HepG2 (cell line): ENCODE results near the gene RPA1. TPM values are rescaled to one million over a fixed set of nuclear protein-coding genes. Genes with fewer than 3 reads are reported as not detected.

ENCODE experiments used
- CEBPG ChIP-seq: IDR thresholded peaks from 2 replicates; pipeline ENCODE4 v1.6.1; 2016
- NR2C2 ChIP-seq: sonication (generic); formaldehyde crosslinking; IDR thresholded peaks from 2 replicates; pipeline ENCODE4 v1.4.0; 2020; ENCODE audit warnings: missing genetic modification reagents, mild to moderate bottlenecking, moderate library complexity, borderline replicate concordance
- SKI ChIP-seq: fragments of 450-650 bp; IDR thresholded peaks from one replicate; pipeline ENCODE4 v1.6.1; 2018; ENCODE audit warnings: mild to moderate bottlenecking; ENCODE audit not compliant: partially characterized antibody
- ZNF496 ChIP-seq: sonication (generic); formaldehyde crosslinking; IDR thresholded peaks from 2 replicates; pipeline ENCODE4 v1.8.1; 2023; ENCODE audit warnings: mild to moderate bottlenecking, moderate library complexity, missing genetic modification reagents; ENCODE audit not compliant: insufficient replicate concordance
- ZNF7 ChIP-seq: IDR thresholded peaks from 2 replicates; pipeline ENCODE4 v1.6.1; 2016; ENCODE audit warnings: missing biosample characterization, missing genetic modification reagents
- polyA plus RNA-seq, 8 experiments: library from polyadenylated mRNA; depleted of rRNA in 3 of 8; stranded (reverse) in 7 of 8; unstranded in 1 of 8; fragments of >200 nt; fragmentation: Illumina TruSeq in 4 of 8; extraction: Trizol in 4 of 8; gene quantifications; 2 replicates each; pipeline versions ENCODE4 v1.2.1 to v1.2.3, GENCODE V29; 2011 to 2016; ENCODE audit warnings: low read depth in 4 of 8, missing spikeins in 1 of 8, mixed read lengths in 1 of 8; ENCODE audit not compliant: insufficient read depth in 1 of 8
- total RNA-seq, 5 experiments: library from RNA; depleted of rRNA; stranded (reverse); fragments of >200 nt; fragmentation: Illumina TruSeq; extraction: Trizol; gene quantifications; 2 replicates each; pipeline ENCODE4 v1.2.3, GENCODE V29; 2016; ENCODE audit warnings: low read depth in 1 of 5
- TF ChIP-seq, protein P1 (sequence below): sonication (generic); formaldehyde crosslinking; IDR thresholded peaks from 2 replicates; pipeline ENCODE4 v1.5.1; 2020; ENCODE audit warnings: missing genetic modification reagents, mild to moderate bottlenecking, borderline replicate concordance
- TF ChIP-seq, protein P2 (sequence below): sonication (generic); formaldehyde crosslinking; IDR thresholded peaks from 2 replicates; pipeline ENCODE4 v1.4.0; 2020; ENCODE audit warnings: mild to moderate bottlenecking, missing genetic modification reagents
- TF ChIP-seq, protein P3 (sequence below): sonication (generic); formaldehyde crosslinking; IDR thresholded peaks from 2 replicates; pipeline ENCODE4 v1.9.0; 2021; ENCODE audit warnings: missing genetic modification reagents, mild to moderate bottlenecking, borderline replicate concordance
- TF ChIP-seq, protein P4 (sequence below): sonication (generic); formaldehyde crosslinking; IDR thresholded peaks from 2 replicates; pipeline ENCODE4 v1.4.0; 2020; ENCODE audit warnings: missing genetic modification reagents
- TF ChIP-seq, protein P5 (sequence below): sonication (generic); formaldehyde crosslinking; IDR thresholded peaks from 2 replicates; pipeline ENCODE4 v1.5.1; 2020; ENCODE audit warnings: missing genetic modification reagents, mild to moderate bottlenecking, borderline replicate concordance
- TF ChIP-seq, protein P6 (sequence below): sonication (generic); formaldehyde crosslinking; IDR thresholded peaks from 2 replicates; pipeline ENCODE4 v1.8.0; 2022; ENCODE audit warnings: mild to moderate bottlenecking, missing genetic modification reagents, moderate library complexity

The RPA1 gene
- total and polyA plus RNA-seq, 2 of the 13 experiments (the other 11 are each of a cell fraction or from before 2014, with no cell fraction given) = 13.9 to 37.6 TPM

DNA sequence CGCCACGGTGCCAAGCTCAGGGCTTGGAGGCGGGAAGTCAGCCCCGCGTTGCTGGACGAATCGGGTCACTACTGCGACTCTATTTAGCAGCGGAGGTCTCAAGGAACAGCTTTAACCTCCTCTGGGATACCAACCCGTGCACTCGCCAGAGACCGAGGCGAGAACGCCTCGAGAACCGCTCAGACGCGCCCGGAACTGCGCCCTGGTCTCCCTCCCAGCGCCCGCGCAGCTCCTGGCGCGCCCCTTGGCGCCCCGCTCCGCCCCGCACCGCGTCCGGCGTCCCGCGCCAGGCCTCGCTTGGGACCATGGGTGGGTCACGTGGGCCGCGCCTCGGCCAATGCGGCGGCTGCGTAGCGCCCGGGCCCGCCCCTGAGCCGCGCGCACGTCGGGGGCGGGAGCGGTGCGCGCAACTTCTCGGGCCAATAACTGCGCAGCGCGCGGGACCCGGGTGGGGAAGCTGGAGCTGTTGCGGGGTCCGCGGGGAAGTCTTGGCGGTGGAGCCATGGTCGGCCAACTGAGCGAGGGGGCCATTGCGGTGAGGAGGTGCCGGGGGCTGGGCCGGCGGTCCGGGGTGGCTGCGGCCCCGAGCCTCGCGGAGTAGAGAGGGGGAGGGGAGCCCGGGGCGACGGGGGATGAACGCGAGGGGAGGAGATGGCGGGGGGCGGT, at the start of gene RPA1, which contains the start of gene SMYD4 (continued):
- TF ChIP-seq, protein P1, sequence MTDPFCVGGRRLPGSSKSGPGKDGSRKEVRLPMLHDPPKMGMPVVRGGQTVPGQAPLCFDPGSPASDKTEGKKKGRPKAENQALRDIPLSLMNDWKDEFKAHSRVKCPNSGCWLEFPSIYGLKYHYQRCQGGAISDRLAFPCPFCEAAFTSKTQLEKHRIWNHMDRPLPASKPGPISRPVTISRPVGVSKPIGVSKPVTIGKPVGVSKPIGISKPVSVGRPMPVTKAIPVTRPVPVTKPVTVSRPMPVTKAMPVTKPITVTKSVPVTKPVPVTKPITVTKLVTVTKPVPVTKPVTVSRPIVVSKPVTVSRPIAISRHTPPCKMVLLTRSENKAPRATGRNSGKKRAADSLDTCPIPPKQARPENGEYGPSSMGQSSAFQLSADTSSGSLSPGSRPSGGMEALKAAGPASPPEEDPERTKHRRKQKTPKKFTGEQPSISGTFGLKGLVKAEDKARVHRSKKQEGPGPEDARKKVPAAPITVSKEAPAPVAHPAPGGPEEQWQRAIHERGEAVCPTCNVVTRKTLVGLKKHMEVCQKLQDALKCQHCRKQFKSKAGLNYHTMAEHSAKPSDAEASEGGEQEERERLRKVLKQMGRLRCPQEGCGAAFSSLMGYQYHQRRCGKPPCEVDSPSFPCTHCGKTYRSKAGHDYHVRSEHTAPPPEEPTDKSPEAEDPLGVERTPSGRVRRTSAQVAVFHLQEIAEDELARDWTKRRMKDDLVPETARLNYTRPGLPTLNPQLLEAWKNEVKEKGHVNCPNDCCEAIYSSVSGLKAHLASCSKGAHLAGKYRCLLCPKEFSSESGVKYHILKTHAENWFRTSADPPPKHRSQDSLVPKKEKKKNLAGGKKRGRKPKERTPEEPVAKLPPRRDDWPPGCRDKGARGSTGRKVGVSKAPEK (CRISPR knock-in tag) = no peak
- TF ChIP-seq ZNF7 (CRISPR knock-in tag) (no peak), SKI (no peak), CEBPG (CRISPR knock-in tag) (no peak), ZNF496 (no peak), NR2C2 (CRISPR knock-in tag) (0 out of 2 replicates have a peak, but pooled peaks have one; percentile 12)
- TF ChIP-seq, protein P2, sequence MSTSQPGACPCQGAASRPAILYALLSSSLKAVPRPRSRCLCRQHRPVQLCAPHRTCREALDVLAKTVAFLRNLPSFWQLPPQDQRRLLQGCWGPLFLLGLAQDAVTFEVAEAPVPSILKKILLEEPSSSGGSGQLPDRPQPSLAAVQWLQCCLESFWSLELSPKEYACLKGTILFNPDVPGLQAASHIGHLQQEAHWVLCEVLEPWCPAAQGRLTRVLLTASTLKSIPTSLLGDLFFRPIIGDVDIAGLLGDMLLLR = no peak; the same call in 1 of the 2 replicates
- TF ChIP-seq, protein P3, sequence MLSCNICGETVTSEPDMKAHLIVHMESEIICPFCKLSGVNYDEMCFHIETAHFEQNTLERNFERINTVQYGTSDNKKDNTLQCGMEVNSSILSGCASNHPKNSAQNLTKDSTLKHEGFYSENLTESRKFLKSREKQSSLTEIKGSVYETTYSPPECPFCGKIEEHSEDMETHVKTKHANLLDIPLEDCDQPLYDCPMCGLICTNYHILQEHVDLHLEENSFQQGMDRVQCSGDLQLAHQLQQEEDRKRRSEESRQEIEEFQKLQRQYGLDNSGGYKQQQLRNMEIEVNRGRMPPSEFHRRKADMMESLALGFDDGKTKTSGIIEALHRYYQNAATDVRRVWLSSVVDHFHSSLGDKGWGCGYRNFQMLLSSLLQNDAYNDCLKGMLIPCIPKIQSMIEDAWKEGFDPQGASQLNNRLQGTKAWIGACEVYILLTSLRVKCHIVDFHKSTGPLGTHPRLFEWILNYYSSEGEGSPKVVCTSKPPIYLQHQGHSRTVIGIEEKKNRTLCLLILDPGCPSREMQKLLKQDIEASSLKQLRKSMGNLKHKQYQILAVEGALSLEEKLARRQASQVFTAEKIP (CRISPR knock-in tag) = no peak
- TF ChIP-seq, protein P4, sequence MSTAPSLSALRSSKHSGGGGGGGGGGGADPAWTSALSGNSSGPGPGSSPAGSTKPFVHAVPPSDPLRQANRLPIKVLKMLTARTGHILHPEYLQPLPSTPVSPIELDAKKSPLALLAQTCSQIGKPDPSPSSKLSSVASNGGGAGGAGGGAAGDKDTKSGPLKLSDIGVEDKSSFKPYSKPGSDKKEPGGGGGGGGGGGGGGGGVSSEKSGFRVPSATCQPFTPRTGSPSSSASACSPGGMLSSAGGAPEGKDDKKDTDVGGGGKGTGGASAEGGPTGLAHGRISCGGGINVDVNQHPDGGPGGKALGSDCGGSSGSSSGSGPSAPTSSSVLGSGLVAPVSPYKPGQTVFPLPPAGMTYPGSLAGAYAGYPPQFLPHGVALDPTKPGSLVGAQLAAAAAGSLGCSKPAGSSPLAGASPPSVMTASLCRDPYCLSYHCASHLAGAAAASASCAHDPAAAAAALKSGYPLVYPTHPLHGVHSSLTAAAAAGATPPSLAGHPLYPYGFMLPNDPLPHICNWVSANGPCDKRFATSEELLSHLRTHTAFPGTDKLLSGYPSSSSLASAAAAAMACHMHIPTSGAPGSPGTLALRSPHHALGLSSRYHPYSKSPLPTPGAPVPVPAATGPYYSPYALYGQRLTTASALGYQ = no peak
- TF ChIP-seq, protein P5, sequence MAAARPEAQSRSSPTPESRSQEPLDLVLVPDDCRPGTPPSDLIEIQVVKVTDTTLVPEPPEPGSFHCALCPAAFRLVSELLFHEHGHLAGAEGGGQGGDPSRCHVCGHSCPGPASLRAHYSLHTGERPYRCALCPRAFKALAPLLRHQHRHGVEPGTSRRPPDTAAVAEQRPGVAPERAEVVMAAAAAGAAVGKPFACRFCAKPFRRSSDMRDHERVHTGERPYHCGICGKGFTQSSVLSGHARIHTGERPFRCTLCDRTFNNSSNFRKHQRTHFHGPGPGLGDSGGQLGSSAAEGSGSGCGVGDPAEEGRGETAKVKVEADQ (CRISPR knock-in tag) = peak; percentile 92
- TF ChIP-seq, protein P6, sequence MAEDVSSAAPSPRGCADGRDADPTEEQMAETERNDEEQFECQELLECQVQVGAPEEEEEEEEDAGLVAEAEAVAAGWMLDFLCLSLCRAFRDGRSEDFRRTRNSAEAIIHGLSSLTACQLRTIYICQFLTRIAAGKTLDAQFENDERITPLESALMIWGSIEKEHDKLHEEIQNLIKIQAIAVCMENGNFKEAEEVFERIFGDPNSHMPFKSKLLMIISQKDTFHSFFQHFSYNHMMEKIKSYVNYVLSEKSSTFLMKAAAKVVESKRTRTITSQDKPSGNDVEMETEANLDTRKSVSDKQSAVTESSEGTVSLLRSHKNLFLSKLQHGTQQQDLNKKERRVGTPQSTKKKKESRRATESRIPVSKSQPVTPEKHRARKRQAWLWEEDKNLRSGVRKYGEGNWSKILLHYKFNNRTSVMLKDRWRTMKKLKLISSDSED (CRISPR knock-in tag) = no peak
